IPS-NIHi11 (cell line): ENCODE data around the gene ZNF732.
"Not testable (repeated sequence)": the region's sequence is repeated elsewhere in the genome, so short reads cannot be mapped to it uniquely, and the experiment has no call there.

ENCODE experiments used
- DNase-seq: peaks from one replicate; pipeline ENCODE4 v3.0.0; 2012; ENCODE audit warnings: mixed read lengths, low spot score

ZNF732 gene

DNA sequence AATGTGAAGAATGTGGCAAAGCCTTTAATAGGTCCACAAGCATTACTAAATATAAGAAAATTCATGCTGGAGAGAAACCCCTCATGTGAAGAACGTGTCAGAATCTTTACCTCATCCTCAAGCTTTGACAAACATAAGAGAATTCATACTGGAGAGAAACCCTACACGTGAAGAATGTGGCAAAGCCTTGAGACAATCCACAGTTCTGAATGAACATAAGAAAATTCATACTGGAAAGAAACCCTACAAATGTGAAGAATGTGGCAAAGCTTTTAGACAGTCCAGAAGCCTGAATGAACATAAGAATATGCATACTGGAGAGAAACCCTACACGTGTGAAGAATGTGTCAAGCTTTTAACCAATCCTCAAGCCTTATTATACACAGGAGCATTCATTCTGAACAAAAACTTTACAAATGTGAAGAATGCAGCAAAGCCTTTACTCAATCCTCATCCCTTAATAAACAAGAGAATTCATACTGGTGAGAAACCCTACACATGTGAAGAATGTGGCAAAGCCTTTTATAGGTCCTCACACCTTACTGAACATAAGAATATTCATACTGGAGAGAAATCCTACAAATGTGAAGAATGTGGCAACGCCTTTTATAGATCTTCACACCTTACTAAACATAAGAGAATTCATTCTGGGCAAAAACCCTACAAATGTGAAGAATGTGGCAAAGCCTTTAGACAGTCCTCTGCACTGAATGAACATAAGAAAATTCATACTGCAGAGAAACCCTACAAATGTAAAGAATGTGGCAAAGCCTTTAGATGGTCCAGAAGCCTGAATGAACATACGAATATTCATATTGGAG lies 51.1 kb downstream of the ZNF732 start:
- no peak for DNase-seq

DNA sequence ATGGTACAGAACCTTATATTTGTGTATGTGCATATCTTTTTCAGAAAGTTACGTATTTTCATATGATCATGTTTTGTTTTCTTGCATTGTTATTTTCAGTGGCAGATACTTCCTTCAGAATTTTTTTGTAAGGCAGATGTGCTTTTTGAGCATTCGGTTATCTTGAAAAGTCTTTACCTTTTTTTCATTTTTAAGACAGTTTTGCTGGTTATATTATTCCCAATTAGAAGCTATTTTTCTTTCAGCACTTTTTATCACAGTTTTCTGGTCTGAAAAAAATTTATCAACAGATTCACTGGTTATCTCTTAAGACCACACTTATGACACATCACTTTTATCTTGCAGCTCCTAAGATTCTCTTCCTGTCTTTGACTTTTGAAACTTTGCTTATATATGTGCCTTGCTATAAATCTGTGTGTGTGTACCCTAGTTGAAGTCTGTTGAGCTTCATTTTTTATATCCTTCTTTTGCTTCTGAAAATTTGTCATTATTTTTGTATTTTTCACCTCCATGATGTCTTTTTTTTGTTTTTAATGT lies 53.1 kb downstream of the ZNF732 start:
- DNase-seq, result no peak

DNA sequence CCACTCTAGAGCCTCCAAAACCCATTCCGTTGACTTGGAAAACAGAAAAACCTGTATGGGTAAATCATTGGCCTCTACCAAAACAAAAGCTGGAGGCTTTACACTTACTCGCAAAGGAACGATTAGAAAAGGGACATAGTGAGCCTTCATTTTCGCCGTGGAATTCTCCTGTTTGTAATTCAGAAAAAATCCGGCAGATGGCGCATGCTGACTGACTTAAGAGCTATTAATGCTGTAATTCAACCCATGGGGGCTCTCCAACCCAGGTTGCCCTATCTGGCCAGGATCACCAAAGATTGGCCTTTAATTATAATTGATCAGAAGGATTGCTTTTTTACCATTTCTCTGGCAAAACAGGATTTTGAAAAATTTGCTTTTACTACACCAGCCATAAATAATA lies 60.8 kb downstream of the ZNF732 start:
- DNase-seq, result peak; percentile 18

DNA sequence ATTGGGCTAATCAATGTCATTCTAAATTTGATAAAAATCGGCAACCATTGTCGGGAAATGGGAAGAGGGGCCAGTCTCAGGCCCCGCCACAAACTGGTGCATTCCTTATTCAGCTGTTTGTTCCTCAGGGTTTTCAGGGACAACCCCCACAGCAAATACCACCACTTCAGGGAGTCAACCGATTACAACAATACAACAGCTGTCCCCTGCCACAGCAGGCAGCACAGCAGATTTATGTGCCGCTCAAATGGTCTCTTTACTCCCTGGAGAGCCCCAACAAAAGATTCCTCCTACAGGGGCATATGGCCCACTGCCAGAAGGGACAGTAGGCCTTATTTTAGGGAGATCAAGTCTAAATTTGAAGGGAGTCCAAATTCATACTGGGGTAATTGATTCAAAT lies 61.8 kb downstream of the ZNF732 start:
- peak; percentile 9 for DNase-seq

DNA sequence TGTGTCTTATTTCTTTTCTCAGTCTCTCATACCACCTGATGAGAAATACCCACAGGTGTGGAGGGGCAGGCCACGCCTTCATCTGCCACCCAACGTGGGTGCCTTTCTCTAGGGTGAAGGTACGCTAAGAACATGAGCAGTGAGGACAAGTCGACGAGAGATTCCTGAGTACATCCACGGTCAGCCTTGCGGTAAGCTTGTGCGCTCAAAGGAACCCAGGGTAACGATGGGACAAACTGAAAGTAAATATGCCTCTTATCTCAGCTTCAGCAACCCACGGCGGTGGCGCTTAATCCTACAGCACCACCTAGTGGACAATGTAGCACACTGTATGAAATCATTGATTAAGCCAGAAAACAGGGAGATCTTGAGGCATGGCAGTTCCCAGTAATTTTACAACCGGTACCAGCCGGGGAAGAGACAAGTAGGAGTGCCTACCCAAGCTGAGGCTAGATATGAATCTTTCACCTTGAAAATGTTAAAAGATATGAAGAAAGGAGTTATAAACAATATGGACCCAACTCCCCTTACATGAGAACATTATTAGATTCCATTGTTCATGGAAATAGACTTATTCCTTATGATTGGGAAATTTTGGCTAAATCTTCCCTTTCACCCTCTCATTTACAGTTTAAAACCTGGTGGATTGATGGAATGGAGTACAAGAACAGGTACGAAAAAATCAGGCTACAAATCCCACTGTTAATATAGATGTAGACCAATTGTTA lies 63.0 kb downstream of the ZNF732 start:
- peak; percentile 41 for DNase-seq

DNA sequence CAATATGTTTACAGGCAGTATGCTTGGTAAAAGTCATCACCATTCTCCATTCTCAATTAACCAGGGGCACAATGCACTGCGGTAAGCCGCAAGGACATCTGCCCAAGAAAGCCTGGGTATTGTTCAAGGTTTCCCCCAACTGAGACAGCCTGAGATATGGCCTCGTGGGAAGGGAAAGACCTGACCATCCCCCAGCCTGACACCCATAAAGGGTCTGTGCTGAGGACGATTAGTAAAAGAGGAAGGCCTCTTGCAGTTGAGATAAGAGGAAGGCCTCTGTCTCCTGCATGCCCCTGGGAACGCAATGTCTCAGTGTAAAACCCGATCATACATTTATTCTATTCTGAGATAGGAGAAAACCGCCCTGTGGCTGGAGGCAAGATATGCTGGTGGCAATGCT lies 63.9 kb downstream of the ZNF732 start:
- DNase-seq, result not testable (repeated sequence)

DNA sequence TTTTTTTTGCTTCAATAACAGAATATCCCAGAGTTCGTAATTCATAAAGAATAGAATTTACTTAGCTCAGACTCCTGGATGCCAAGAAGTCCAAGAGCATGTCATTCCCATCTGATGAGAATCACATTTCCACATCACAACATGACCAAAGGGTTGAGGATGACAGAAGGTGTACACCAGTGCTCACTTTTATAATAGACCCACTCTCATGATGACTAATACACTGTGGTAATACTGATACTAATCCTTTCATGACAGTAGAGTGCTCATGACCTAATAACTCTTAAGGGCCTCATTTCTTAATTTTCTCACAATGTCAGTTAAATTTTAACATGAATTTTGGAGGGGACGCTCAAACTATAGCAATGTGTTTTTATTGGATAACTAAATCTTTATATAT lies 69.2 kb downstream of the ZNF732 start:
- DNase-seq, result no peak

DNA sequence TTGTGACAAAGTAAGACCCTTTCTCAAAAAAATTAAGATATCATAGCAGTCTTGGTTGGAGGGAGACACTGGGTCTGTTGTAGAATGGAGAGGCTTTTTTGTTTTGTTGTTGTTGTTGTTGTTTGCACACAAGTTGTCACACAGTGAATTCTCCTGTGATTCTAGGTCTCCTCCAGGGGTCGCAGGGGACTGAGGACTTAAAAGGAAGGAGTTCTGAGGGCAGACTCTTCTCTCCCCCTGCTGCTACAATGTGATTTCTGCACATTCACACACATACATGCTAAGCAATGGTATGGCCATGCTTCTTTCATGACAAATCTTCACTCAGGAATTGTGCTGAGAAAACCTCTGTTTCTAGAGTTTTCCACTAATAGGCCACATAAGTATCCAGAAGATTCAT lies 71.1 kb downstream of the ZNF732 start:
- peak; percentile 11 for DNase-seq

DNA sequence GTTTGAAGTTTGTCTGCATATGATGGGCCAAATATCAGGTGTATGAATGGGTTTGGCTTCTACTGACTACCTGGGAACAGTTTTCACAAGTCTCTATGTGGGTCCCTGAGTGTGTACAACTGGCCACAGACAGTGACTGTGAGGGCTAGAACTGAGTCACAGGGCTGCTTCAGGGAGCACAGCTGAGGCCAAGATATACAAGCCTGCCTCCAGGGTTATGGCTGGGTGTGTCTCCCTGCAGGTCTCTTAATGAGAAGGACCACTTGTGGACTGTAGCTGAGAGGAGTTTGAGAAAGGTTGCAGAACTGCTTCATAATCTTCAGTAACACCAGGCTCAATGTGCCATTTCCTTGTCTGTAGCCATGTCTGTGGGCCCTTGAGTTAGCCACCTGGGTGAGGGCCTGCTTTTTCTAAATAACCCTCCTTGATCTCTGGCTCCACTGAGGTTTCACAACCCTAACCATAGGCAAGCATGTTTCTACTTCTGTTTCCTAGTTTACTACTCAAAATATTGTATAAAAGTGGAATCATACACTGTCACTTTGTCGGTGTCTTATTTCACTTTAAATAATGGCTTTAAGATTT lies 81.3 kb downstream of the ZNF732 start:
- no peak for DNase-seq
